HG02798 (cell line): ENCODE results near the gene SYDE1.

ENCODE experiments used
- ATAC-seq: cut with Tn5 transposase; IDR thresholded peaks from one replicate; pipeline ENCODE4 v1.9.1; 2021; ENCODE audit warnings: mild to moderate bottlenecking; ENCODE audit not compliant: unreplicated experiment, poor library complexity

SYDE1 gene

DNA sequence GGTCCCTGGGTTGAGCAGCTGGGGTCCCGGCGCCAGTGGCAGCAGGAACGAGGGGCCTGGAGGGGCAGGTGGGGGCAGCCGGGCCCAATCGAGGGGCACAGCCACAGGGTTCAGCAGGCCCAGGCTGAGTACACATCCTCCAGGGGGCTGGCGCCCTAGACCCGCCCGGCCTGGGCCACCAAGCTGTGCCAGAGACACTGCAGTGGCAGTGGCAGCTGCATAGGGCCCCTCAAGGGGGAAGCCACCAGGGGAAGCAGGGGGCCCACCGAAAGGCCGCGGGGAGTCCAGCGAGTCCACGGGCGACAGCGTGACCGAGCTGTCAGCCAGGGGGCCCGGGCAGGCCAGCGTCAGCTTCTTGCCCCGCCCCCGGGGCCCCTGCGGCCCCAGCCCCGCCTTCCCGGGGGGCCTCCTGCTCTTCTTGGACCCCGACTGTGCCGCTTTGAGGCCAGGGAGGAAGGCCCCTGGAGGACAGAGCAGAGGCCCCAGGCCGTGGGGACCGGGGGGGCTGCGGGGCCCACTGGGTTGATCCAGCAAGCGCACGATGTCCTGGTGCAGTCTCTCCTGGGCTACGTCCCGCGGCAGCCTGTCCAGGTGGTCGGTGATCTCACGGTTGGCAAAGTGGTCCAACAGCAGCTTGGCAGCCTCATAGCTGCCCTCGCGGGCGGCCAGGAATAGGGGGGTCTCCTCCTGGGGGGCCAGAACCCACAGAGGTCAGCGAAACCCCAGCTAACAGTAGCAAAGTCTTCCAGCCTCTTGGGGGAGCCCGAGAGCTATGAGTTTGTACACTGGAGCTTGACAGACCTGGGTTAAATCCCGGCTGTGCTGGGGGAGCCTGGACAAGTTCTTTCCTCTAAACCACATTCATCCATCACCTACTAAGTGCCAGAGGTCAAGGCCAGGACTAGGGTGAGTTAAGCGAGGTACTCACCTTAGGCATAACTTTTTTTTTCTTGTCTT, 54.1 kb downstream of the SYDE1 start:
- ATAC-seq, result no peak
